Endothelial cell of coronary artery (primary cell): ENCODE measurements around the gene HPD. TPM values are rescaled to one million over a fixed set of nuclear protein-coding genes. Genes with fewer than 3 reads are reported as not detected.

Experiments used
- total RNA-seq: library from RNA; depleted of rRNA; stranded (reverse); fragments of >200 nt; gene quantifications from 2 replicates; pipeline ENCODE4 v1.2.3, GENCODE V29; 2014

HPD gene
- total RNA-seq, result not detected in 2 replicates

GRCh38 chr12:121858662-121859572 is at the start of gene HPD:
Gene HPD, minus strand, starts transcription at chr12:121858859. Its CDS starts 36 bp downstream, at chr12:121858823.

GRCh38 chr12:121888478-121889273 is 30.0 kb upstream of the HPD start, which contains the start of gene PSMD9:
Gene PSMD9, plus strand, starts transcription at chr12:121888790. Its CDS starts 67 bp downstream, at chr12:121888857.

GRCh38 chr12:121803861-121804416 is 54.7 kb downstream of the HPD start, which contains the start of gene SETD1B:
Gene SETD1B, plus strand, starts transcription at chr12:121804009. Its CDS starts 729 bp downstream, at chr12:121804738.

GRCh38 chr12:121793440-121793837 is 65.2 kb downstream of the HPD start, which contains the start of gene RHOF:
Gene RHOF, minus strand, starts transcription at chr12:121793688. Its CDS starts 55 bp downstream, at chr12:121793633.

Other genes with a start within 250 kb of the HPD start
- gene ORAI1, start 232.3 kb downstream of the HPD start, total RNA-seq, result 13.8 and 14.2 TPM in 2 replicates
- gene MORN3, start 189.2 kb downstream of the HPD start, total RNA-seq, result 0.28 and 1.1 TPM in 2 replicates
- 5.9 and 9.0 TPM in 2 replicates for gene TMEM120B, start 146.1 kb downstream of the HPD start, total RNA-seq
- gene RHOF, start 65.2 kb downstream of the HPD start, total RNA-seq, result 6.0 and 6.6 TPM in 2 replicates
- 1.9 and 2.7 TPM in 2 replicates for gene SETD1B, start 54.9 kb downstream of the HPD start, total RNA-seq
- 126 and 137 TPM in 2 replicates for gene PSMD9, start 29.9 kb upstream of the HPD start, total RNA-seq
- gene CFAP251, start 59.7 kb upstream of the HPD start, total RNA-seq, result 1.1 and 2.7 TPM in 2 replicates
- gene BCL7A, start 163.0 kb upstream of the HPD start, total RNA-seq, result 6.2 and 7.2 TPM in 2 replicates
- 12.9 and 23.8 TPM in 2 replicates for gene MLXIP, start 219.9 kb upstream of the HPD start, total RNA-seq